H9 (cell line): ENCODE data around the gene CEP152. TPM values are rescaled to one million over a fixed set of nuclear protein-coding genes. Genes with fewer than 3 reads are reported as not detected.

Source experiments
- DNase-seq: peaks from one replicate; pipeline ENCODE4 v3.0.0-alpha.2; 2017
- H2AFZ ChIP-seq: one replicate; pipeline ENCODE4 v1.6.1; 2013; ENCODE audit warnings: mild to moderate bottlenecking, low read length, control low read depth, moderate library complexity
- H2AK5ac ChIP-seq: 2 replicates; pipeline ENCODE4 v1.6.1; 2013; ENCODE audit warnings: low read length, control low read depth, mixed read lengths; ENCODE audit not compliant: insufficient read length
- H2BK120ac ChIP-seq: one replicate; pipeline ENCODE4 v1.6.1; 2013; ENCODE audit warnings: low read depth, mild to moderate bottlenecking, low read length, control low read depth, inconsistent platforms; ENCODE audit not compliant: poor library complexity, severe bottlenecking
- H2BK12ac ChIP-seq: 2 replicates; pipeline ENCODE4 v1.6.1; 2013; ENCODE audit warnings: low read length, control low read depth, mixed read lengths, low read depth; ENCODE audit not compliant: insufficient read length
- H2BK15ac ChIP-seq: 2 replicates; pipeline ENCODE4 v1.6.1; 2013; ENCODE audit warnings: low read depth, low read length, control low read depth
- H2BK20ac ChIP-seq: one replicate; pipeline ENCODE4 v1.6.1; 2013; ENCODE audit warnings: low read depth, mild to moderate bottlenecking, low read length, control low read depth, inconsistent platforms; ENCODE audit not compliant: poor library complexity, severe bottlenecking
- H2BK5ac ChIP-seq: 2 replicates; pipeline ENCODE4 v1.6.1; 2013; ENCODE audit warnings: low read length, control low read depth, mixed read lengths; ENCODE audit not compliant: insufficient read length
- H3K14ac ChIP-seq: 2 replicates; pipeline ENCODE4 v1.6.1; 2013; ENCODE audit warnings: low read length, control low read depth; ENCODE audit not compliant: insufficient read depth
- H3K18ac ChIP-seq: 2 replicates; pipeline ENCODE4 v1.6.1; 2013; ENCODE audit warnings: low read depth, mild to moderate bottlenecking, mixed read lengths, low read length, control low read depth; ENCODE audit not compliant: insufficient read length
- H3K23ac ChIP-seq: 2 replicates; pipeline ENCODE4 v1.6.1; 2013; ENCODE audit warnings: low read length, control low read depth, mixed read lengths, low read depth; ENCODE audit not compliant: insufficient read length
- H3K23me2 ChIP-seq: 2 replicates; pipeline ENCODE4 v1.6.1; 2013; ENCODE audit warnings: low read depth, mild to moderate bottlenecking, mixed read lengths, low read length, control low read depth; ENCODE audit not compliant: insufficient read length, poor library complexity, severe bottlenecking
- H3K27ac ChIP-seq: 2 replicates; pipeline ENCODE4 v1.5.1; 2013; ENCODE audit warnings: low read length, control low read depth, mixed read lengths, low read depth; ENCODE audit not compliant: insufficient read length
- H3K27me3 ChIP-seq: 2 replicates; pipeline ENCODE4 v1.6.1; 2013; ENCODE audit warnings: low read length, control low read depth, inconsistent platforms; ENCODE audit not compliant: insufficient read depth
- H3K4ac ChIP-seq: 2 replicates; pipeline ENCODE4 v1.6.1; 2013; ENCODE audit warnings: low read depth, mild to moderate bottlenecking, control low read depth, inconsistent platforms, low read length, moderate library complexity
- H3K4me1 ChIP-seq: 2 replicates; pipeline ENCODE4 v1.6.1; 2013; ENCODE audit warnings: low read length, control low read depth, inconsistent platforms; ENCODE audit not compliant: insufficient read depth
- H3K4me2 ChIP-seq: 2 replicates; pipeline ENCODE4 v1.6.1; 2013; ENCODE audit warnings: low read length, control low read depth, mixed read lengths; ENCODE audit not compliant: insufficient read length, insufficient read depth
- H3K56ac ChIP-seq: 2 replicates; pipeline ENCODE4 v1.6.1; 2013; ENCODE audit warnings: low read depth, mild to moderate bottlenecking, mixed read lengths, low read length, control low read depth; ENCODE audit not compliant: insufficient read length
- H3K79me1 ChIP-seq: 2 replicates; pipeline ENCODE4 v1.6.1; 2013; ENCODE audit warnings: low read depth, mild to moderate bottlenecking, moderate library complexity, low read length, control low read depth, inconsistent platforms; ENCODE audit not compliant: insufficient read depth, poor library complexity, severe bottlenecking
- H3K79me2 ChIP-seq: 2 replicates; pipeline ENCODE4 v1.6.1; 2013; ENCODE audit warnings: low read length, control low read depth, inconsistent platforms; ENCODE audit not compliant: insufficient read depth
- H3K9ac ChIP-seq: 2 replicates; pipeline ENCODE4 v1.6.1; 2013; ENCODE audit warnings: low read length, control low read depth, mixed read lengths; ENCODE audit not compliant: insufficient read length; ENCODE audit errors: extremely low read depth
- H3K9me3 ChIP-seq: one replicate; pipeline ENCODE4 v1.6.1; 2013; ENCODE audit warnings: low read depth, low read length, inconsistent platforms; ENCODE audit not compliant: control insufficient read depth
- H3T11ph ChIP-seq: one replicate; pipeline ENCODE4 v1.6.1; 2013; ENCODE audit warnings: mild to moderate bottlenecking, low read length, control low read depth, inconsistent platforms
- H4K20me1 ChIP-seq: one replicate; pipeline ENCODE4 v1.6.1; 2013; ENCODE audit not compliant: control insufficient read depth, insufficient read length, insufficient read depth
- H4K5ac ChIP-seq: 2 replicates; pipeline ENCODE4 v1.6.1; 2013; ENCODE audit warnings: low read depth, mild to moderate bottlenecking, mixed read lengths, low read length, control low read depth; ENCODE audit not compliant: insufficient read length
- H4K8ac ChIP-seq: replicated peaks from 2 replicates; pipeline ENCODE4 v1.6.1; 2013; ENCODE audit warnings: low read length, control low read depth, mixed read lengths, low read depth; ENCODE audit not compliant: insufficient read length
- H4K91ac ChIP-seq: 2 replicates; pipeline ENCODE4 v1.6.1; 2013; ENCODE audit warnings: low read depth, mild to moderate bottlenecking, moderate library complexity, mixed read lengths, low read length, control low read depth; ENCODE audit not compliant: insufficient read length
- H3K27ac Mint-ChIP-seq, 3 experiments: 2 replicates in 2 of 3; 3 replicates in 1 of 3; pipeline ENCODE4 v1.8.0; 2020 to 2021; ENCODE audit warnings: mixed read lengths in 3 of 3, mild to moderate bottlenecking in 1 of 3, moderate library complexity in 1 of 3
- H3K27me3 Mint-ChIP-seq: 2 replicates; pipeline ENCODE4 v1.8.0; 2021; ENCODE audit warnings: low read depth, mild to moderate bottlenecking, moderate library complexity, mixed read lengths
- H3K36me3 Mint-ChIP-seq, 3 experiments: 2 replicates in 2 of 3; 3 replicates in 1 of 3; pipeline ENCODE4 v1.8.0; 2020 to 2021; ENCODE audit warnings: low read depth in 3 of 3, mixed read lengths in 3 of 3; ENCODE audit not compliant: insufficient read depth in 1 of 3
- H3K4me1 Mint-ChIP-seq, 2 experiments: 2 replicates each; pipeline ENCODE4 v1.8.0; 2020; ENCODE audit warnings: mixed read lengths in 2 of 2
- H3K4me3 Mint-ChIP-seq, 2 experiments: 2 replicates in 1 of 2; 3 replicates in 1 of 2; pipeline ENCODE4 v1.8.0; 2020 to 2021; ENCODE audit warnings: mild to moderate bottlenecking in 2 of 2, mixed read lengths in 2 of 2, moderate library complexity in 1 of 2
- H3K9me3 Mint-ChIP-seq, 2 experiments: 2 replicates in 1 of 2; 3 replicates in 1 of 2; pipeline ENCODE4 v1.8.0; 2020; ENCODE audit warnings: mild to moderate bottlenecking in 2 of 2, mixed read lengths in 2 of 2, moderate library complexity in 1 of 2
- WGBS: extraction: QIAGEN DNeasy Blood & Tissue Kit; methylation state at CpG from one replicate; pipeline ENCODE4 v1.1.7; 2013; ENCODE audit warnings: missing lambda C conversion rate, low lambda C conversion rate, mixed read lengths; ENCODE audit not compliant: insufficient read length; ENCODE audit errors: extremely low coverage; 5-methylcytosine and 5-hydroxymethylcytosine counted together
- total RNA-seq: library from RNA; stranded (reverse); gene quantifications from 2 replicates; pipeline ENCODE4 v1.2.1, GENCODE V29; 2021
- TF ChIP-seq, protein P1 (sequence below): fragments of 200-600 bp; sonication (generic); conservative IDR thresholded peaks from 3 replicates; pipeline ENCODE4 v1.8.0; 2021; ENCODE audit warnings: antibody characterized with exemption, mild to moderate bottlenecking

CEP152 gene
- total RNA-seq, 1 experiment from 2014 or later: 10.9 TPM

DNA sequence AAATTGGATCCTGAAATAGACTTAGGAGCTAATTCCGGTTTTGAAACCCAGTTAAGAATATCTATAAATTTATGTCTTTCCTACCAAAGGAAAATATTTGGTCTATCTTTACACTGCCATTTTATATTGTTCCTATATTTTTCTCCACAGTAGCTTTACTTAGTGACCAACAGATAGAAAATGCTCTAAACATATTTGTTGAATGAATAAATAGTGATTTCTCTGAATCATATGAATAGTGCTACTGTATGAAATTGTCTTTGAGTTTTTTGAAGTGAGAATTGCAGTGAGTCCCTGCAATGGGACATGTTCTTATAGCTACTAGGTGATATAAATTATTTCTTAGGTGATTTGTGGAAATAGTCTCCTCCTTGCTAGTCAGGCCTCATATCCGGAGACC lies 48.6 kb upstream of the CEP152 start:
- Histone ChIP-seq H2BK20ac (no peak overlapping the region), H3K56ac (no peak overlapping the region), H2AFZ (no peak overlapping the region), H3K79me1 (no peaks in the 10 kb centered on the region), H3K27ac (no peak overlapping the region), H3K9me3 (no peaks in the 10 kb centered on the region), H3K4me2 (no peak overlapping the region), H2BK12ac (no peak overlapping the region), H3K14ac (no peak overlapping the region), H3K4me1 (peaks cover 5% of the 10 kb centered on the region; the same call in 1 of the 2 replicates), H4K5ac (no peak overlapping the region), H3K23ac (no peak overlapping the region), H3K18ac (no peak overlapping the region), H2AK5ac (no peak overlapping the region), H3K79me2 (no peaks in the 10 kb centered on the region), H2BK15ac (no peak overlapping the region), H2BK120ac (no peak overlapping the region), H3K27me3 (no peaks in the 10 kb centered on the region), H4K20me1 (no peaks in the 10 kb centered on the region), H3K23me2 (no peaks in the 10 kb centered on the region), H2BK5ac (no peak overlapping the region), H3K9ac (no peak overlapping the region), H4K8ac (no peak overlapping the region), H4K91ac (no peak overlapping the region), H3T11ph (no peak overlapping the region), H3K4ac (no peak overlapping the region)
- TF ChIP-seq, protein P1, sequence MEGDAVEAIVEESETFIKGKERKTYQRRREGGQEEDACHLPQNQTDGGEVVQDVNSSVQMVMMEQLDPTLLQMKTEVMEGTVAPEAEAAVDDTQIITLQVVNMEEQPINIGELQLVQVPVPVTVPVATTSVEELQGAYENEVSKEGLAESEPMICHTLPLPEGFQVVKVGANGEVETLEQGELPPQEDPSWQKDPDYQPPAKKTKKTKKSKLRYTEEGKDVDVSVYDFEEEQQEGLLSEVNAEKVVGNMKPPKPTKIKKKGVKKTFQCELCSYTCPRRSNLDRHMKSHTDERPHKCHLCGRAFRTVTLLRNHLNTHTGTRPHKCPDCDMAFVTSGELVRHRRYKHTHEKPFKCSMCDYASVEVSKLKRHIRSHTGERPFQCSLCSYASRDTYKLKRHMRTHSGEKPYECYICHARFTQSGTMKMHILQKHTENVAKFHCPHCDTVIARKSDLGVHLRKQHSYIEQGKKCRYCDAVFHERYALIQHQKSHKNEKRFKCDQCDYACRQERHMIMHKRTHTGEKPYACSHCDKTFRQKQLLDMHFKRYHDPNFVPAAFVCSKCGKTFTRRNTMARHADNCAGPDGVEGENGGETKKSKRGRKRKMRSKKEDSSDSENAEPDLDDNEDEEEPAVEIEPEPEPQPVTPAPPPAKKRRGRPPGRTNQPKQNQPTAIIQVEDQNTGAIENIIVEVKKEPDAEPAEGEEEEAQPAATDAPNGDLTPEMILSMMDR: no peak
- DNase-seq: no peak
- H3K27ac Mint-ChIP-seq: no peak overlapping the region
- H3K9me3 Mint-ChIP-seq: no peaks in the 10 kb centered on the region; a peak in 1 of 5 replicates
- H3K36me3 Mint-ChIP-seq: no peaks in the 10 kb centered on the region
- peaks cover 2% of the 10 kb centered on the region; the same call in 1 of the 2 replicates for H3K27me3 Mint-ChIP-seq
- no peak overlapping the region for H3K4me3 Mint-ChIP-seq
- peaks cover 25 to 36% of the 10 kb centered on the region in 2 experiments for H3K4me1 Mint-ChIP-seq
- whole genome bisulfite sequencing: no CpG with 5 or more reads among the region's 2 CpGs
